PC-3 (cell line): ENCODE results near the gene SFXN1. TPM values are rescaled to one million over a fixed set of nuclear protein-coding genes. Genes with fewer than 3 reads are reported as not detected.
A peak's percentile ranks its signal among the peaks of the same experiment; 100 is the strongest.

ENCODE experiments used
- ATAC-seq: fragments of 200-7000 bp; cut with Tn5 transposase; 2 replicates; pipeline ENCODE4 v1.9.1; 2020; ENCODE audit warnings: mild to moderate bottlenecking, moderate library complexity
- Bru-seq: library from RNA; stranded (reverse); fragments of 400-500 nt; gene quantifications from one replicate; lab custom pipeline; 2021; lab: Mats Ljungman, UMichigan
- BruChase-seq, 2 experiments: library from RNA; stranded (reverse); fragments of 400-500 nt; gene quantifications; one replicate each; lab custom pipeline; 2021; lab: Mats Ljungman, UMichigan
- BruUV-seq: library from RNA; stranded (reverse); fragments of 400-500 nt; replicated peaks from 2 replicates; lab custom pipeline; 2021; lab: Mats Ljungman, UMichigan
- CTCF ChIA-PET: fragments of 300-600 bp; sonication (Branson Sonifier 250); formaldehyde crosslinking; loops from one replicate; lab custom pipeline; 2022; ENCODE audit warnings: antibody characterized with exemption; lab: Charles Lee
- POLR2A ChIA-PET: fragments of 300-600 bp; sonication (Branson Sonifier 250); formaldehyde crosslinking; loops from one replicate; lab custom pipeline; 2022; ENCODE audit warnings: antibody characterized with exemption; ENCODE audit not compliant: unreplicated experiment; lab: Charles Lee
- DNase-seq: peaks from one replicate; pipeline ENCODE4 v3.0.0-alpha.2; 2015
- H2AFZ ChIP-seq: fragments of 300-600 bp; sonication (generic); 2 replicates; pipeline ENCODE4 v1.6.0; 2016; ENCODE audit warnings: antibody characterized with exemption, low read length
- H3F3A ChIP-seq: fragments of 300-600 bp; sonication (generic); one replicate; pipeline ENCODE4 v1.6.0; 2017; ENCODE audit warnings: antibody characterized with exemption, low read length, control low read depth, mild to moderate bottlenecking; ENCODE audit not compliant: unreplicated experiment
- H3K27ac ChIP-seq: fragments of 300-600 bp; sonication (generic); 2 replicates; pipeline ENCODE4 v1.5.1; 2016; ENCODE audit warnings: mild to moderate bottlenecking, low read length
- H3K27me3 ChIP-seq: fragments of 300-600 bp; sonication (generic); 2 replicates; pipeline ENCODE4 v1.6.1; 2016; ENCODE audit warnings: low read length, mixed read lengths
- H3K36me3 ChIP-seq: fragments of 300-600 bp; sonication (generic); 2 replicates; pipeline ENCODE4 v1.6.1; 2016; ENCODE audit warnings: low read depth, mixed run types, low read length, mixed read lengths
- H3K4me1 ChIP-seq: fragments of 300-600 bp; sonication (generic); 2 replicates; pipeline ENCODE4 v1.5.1; 2016; ENCODE audit warnings: low read length; ENCODE audit not compliant: insufficient read depth
- H3K4me2 ChIP-seq: fragments of 300-600 bp; sonication (generic); 2 replicates; pipeline ENCODE4 v1.6.0; 2016; ENCODE audit warnings: low read length
- H3K4me3 ChIP-seq: fragments of 300-600 bp; sonication (generic); 2 replicates; pipeline ENCODE4 v1.5.1; 2016; ENCODE audit warnings: mild to moderate bottlenecking, low read length, mixed read lengths
- H3K79me2 ChIP-seq: fragments of 300-600 bp; sonication (generic); 2 replicates; pipeline ENCODE4 v1.6.1; 2017; ENCODE audit warnings: low read length, mixed read lengths
- H3K9ac ChIP-seq: fragments of 300-600 bp; sonication (generic); 2 replicates; pipeline ENCODE4 v1.6.0; 2016; ENCODE audit warnings: mild to moderate bottlenecking, low read length
- H3K9me2 ChIP-seq: fragments of 300-600 bp; sonication (generic); replicated peaks from 2 replicates; pipeline ENCODE4 v1.6.1; 2016; ENCODE audit warnings: mixed run types, low read length, mixed read lengths
- H3K9me3 ChIP-seq: fragments of 300-600 bp; sonication (generic); 2 replicates; pipeline ENCODE4 v1.6.1; 2016; ENCODE audit warnings: low read length, mixed read lengths
- H4K20me1 ChIP-seq: fragments of 300-600 bp; sonication (generic); 2 replicates; pipeline ENCODE4 v1.6.1; 2016; ENCODE audit warnings: low read length, mixed read lengths
- EZH2 ChIP-seq: fragments of 300-600 bp; sonication (generic); IDR thresholded peaks from one replicate; pipeline ENCODE4 v1.6.1; 2017; ENCODE audit warnings: antibody characterized with exemption, mild to moderate bottlenecking, low read length; ENCODE audit not compliant: unreplicated experiment
- EZH2phosphoT487 ChIP-seq: fragments of 300-600 bp; sonication (generic); IDR thresholded peaks from 2 replicates; pipeline ENCODE4 v1.6.1; 2018; ENCODE audit warnings: mild to moderate bottlenecking, antibody characterized with exemption, low read length, borderline replicate concordance
- intact Hi-C: fragments of 100-400 bp; cut with micrococcal nuclease; formaldehyde crosslinking; loops from 2 replicates; pipeline ENCODE4 v1.9.0; 2023
- long read RNA-seq: library from polyadenylated mRNA; unstranded; transcript quantifications from one replicate; pipeline ENCODE4 v2.0.0, GENCODE V29; 2021; ENCODE audit not compliant: unreplicated experiment
- total RNA-seq: library from RNA; depleted of rRNA; stranded (reverse); fragments of >200 nt; gene quantifications from 2 replicates; pipeline ENCODE4 v1.2.3, GENCODE V29; 2014; rRNA removed
- TF ChIP-seq, protein P1 (sequence below): fragments of 300-600 bp; sonication (generic); conservative IDR thresholded peaks from 2 replicates; pipeline ENCODE4 v1.5.1; 2017; ENCODE audit warnings: antibody characterized with exemption, low read depth, mild to moderate bottlenecking, low read length

SFXN1 gene
- total RNA-seq (46.5 and 54.4 TPM in 2 replicates), Bru-seq, nascent RNA (percentile 79 among the genes with signal in this experiment), BruChase-seq, experiment 1, labeled RNA remaining after a 6-hour chase (percentile 80 among the genes with signal in this experiment), BruChase-seq, experiment 2, labeled RNA remaining after a 2-hour chase (percentile 80 among the genes with signal in this experiment)
- long read RNA-seq, full-length matches to known transcripts, result 79 of 115 reads
- long read RNA-seq, partial matches to known transcripts, result 10 of 115 reads
- long read RNA-seq, other reads (novel, unspliced or antisense), result 26 of 115 reads

- ChIA-PET POLR2A (no interaction called here), CTCF (no interaction called here)
- Histone ChIP-seq H3K9ac (peak within 1 kb of the TSS; percentile 95), H3K27me3 (peaks cover 23% of the 10 kb centered on the region), H3K27ac (no peak within 1 kb of the TSS), H3K9me2 (no peaks in the 10 kb centered on the region), H3K4me2 (peak within 1 kb of the TSS; percentile 89), H4K20me1 (0 out of 2 replicates have a peak, but pooled peaks cover 8% of the 10 kb centered on the region), H3K4me3 (peak within 1 kb of the TSS; percentile 94), H3K79me2 (peaks cover 51% of the 10 kb centered on the region), H3K9me3 (no peaks in the 10 kb centered on the region), H3K4me1 (peaks cover 9% of the 10 kb centered on the region; the same call in 1 of the 2 replicates), H3K36me3 (no peaks in the 10 kb centered on the region; the same call in 1 of the 2 replicates), H2AFZ (peak within 1 kb of the TSS; percentile 86), H3F3A (no peaks in the 10 kb centered on the region)
- no peak for TF ChIP-seq EZH2phosphoT487
- no peak for TF ChIP-seq EZH2
- TF ChIP-seq, protein P1, sequence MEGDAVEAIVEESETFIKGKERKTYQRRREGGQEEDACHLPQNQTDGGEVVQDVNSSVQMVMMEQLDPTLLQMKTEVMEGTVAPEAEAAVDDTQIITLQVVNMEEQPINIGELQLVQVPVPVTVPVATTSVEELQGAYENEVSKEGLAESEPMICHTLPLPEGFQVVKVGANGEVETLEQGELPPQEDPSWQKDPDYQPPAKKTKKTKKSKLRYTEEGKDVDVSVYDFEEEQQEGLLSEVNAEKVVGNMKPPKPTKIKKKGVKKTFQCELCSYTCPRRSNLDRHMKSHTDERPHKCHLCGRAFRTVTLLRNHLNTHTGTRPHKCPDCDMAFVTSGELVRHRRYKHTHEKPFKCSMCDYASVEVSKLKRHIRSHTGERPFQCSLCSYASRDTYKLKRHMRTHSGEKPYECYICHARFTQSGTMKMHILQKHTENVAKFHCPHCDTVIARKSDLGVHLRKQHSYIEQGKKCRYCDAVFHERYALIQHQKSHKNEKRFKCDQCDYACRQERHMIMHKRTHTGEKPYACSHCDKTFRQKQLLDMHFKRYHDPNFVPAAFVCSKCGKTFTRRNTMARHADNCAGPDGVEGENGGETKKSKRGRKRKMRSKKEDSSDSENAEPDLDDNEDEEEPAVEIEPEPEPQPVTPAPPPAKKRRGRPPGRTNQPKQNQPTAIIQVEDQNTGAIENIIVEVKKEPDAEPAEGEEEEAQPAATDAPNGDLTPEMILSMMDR, result no peak
- DNase-seq (peak; percentile 75), ATAC-seq (peak; percentile 87)
- intact Hi-C loops, result no loop called here
- no TSS peak for BruUV-seq
Observed at GRCh38 chr5:175478384-175479124, at the start of gene SFXN1. Gene SFXN1, plus strand, starts transcription at chr5:175478560. Its CDS starts 13,544 bp downstream, at chr5:175492104.

DNA sequence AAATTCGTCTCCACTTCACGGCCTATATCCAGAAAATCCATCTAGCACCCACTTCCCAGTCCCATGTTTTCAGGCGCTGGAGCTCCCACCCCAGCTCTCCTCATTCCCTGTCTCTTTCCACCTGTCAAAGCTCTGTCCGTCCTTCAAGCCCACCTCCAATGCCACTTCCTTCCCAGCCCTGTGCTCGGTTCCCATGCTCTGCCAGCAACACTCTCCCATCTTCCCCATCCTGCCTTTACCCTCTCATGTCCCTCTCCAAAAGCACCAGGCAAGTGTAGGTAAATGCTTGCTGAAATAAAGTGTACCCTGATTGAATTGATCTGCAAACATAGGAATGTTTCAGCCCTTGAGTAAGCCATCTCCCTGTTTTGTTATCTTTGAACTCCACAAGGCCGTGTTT lies 43.6 kb upstream of the SFXN1 start:
- ChIA-PET CTCF (no interaction called here), POLR2A (no interaction called here)
- H3K4me1 ChIP-seq, result no peaks in the 10 kb centered on the region
- H3K36me3 ChIP-seq, result no peaks in the 10 kb centered on the region
- no TSS peak for BruUV-seq
- no peaks in the 10 kb centered on the region for H4K20me1 ChIP-seq
- H3K4me3 ChIP-seq, result no peak overlapping the region
- H3K4me2 ChIP-seq, result no peak overlapping the region
- no peaks in the 10 kb centered on the region for H3K9me3 ChIP-seq
- DNase-seq (no peak), ATAC-seq (no peak)
- no peak overlapping the region for H3K9ac ChIP-seq
- H3F3A ChIP-seq, result no peaks in the 10 kb centered on the region
- no peaks in the 10 kb centered on the region for H3K9me2 ChIP-seq
- no peaks in the 10 kb centered on the region for H3K79me2 ChIP-seq
- no peak overlapping the region for H3K27ac ChIP-seq
- intact Hi-C loops, result no loop called here
- peaks cover 25% of the 10 kb centered on the region for H3K27me3 ChIP-seq
- TF ChIP-seq, protein P1, result no peak
- no peak for TF ChIP-seq EZH2phosphoT487
- TF ChIP-seq EZH2, result no peak
- H2AFZ ChIP-seq, result no peak overlapping the region
